ENCODE results near the gene PCDHB10.
"Not testable (repeated sequence)": the region's sequence is repeated elsewhere in the genome, so short reads cannot be mapped to it uniquely, and the experiment has no call there.

Gene PCDHB10

DNA sequence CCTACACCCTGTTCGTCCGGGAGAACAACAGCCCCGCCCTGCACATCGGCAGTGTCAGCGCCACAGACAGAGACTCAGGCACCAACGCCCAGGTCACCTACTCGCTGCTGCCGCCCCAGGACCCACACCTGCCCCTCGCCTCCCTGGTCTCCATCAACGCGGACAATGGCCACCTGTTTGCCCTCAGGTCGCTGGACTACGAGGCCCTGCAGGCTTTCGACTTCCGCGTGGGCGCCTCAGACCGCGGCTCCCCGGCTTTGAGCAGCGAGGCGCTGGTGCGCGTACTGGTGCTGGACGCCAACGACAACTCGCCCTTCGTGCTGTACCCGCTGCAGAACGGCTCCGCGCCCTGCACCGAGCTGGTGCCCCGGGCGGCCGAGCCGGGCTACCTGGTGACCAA is 3.5 kb upstream of the PCDHB10 start:
- DNase-seq: not testable (repeated sequence)

DNA sequence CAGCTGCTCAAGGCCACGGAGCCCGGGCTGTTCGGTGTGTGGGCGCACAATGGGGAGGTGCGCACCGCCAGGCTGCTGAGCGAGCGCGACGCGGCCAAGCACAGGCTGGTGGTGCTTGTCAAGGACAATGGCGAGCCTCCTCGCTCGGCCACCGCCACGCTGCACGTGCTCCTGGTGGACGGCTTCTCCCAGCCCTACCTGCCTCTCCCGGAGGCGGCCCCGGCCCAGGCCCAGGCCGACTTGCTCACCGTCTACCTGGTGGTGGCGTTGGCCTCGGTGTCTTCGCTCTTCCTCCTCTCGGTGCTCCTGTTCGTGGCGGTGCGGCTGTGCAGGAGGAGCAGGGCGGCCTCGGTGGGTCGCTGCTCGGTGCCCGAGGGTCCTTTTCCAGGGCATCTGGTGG is 3.0 kb upstream of the PCDHB10 start:
- DNase-seq: not testable (repeated sequence)

DNA sequence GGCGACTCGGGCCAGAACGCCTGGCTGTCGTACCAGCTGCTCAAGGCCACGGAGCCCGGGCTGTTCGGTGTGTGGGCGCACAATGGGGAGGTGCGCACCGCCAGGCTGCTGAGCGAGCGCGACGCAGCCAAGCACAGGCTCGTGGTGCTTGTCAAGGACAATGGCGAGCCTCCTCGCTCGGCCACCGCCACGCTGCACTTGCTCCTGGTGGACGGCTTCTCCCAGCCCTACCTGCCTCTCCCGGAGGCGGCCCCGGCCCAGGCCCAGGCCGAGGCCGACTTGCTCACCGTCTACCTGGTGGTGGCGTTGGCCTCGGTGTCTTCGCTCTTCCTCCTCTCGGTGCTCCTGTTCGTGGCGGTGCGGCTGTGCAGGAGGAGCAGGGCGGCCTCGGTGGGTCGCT is 2.2 kb downstream of the PCDHB10 start:
- DNase-seq: not testable (repeated sequence)

DNA sequence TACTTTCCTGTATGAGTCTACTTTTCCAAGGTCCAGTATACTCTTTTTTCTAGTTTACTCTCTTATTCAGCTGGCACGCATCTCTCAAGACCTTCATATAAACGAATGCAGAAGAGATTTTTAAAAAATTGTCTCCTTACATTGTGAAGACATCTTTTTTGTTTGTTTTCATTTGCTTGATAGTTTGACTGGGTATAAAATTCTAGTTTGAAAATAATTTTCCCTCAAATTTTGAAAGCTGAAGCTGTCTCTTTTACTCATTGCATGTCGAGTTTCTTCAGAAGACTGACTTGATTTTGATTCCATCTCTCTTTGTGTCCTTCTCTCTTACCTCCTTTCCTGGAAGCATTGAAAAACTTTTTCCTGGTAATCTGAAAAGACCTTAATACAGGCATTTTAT is 4.2 kb downstream of the PCDHB10 start:
- DNase-seq: no peak

DNA sequence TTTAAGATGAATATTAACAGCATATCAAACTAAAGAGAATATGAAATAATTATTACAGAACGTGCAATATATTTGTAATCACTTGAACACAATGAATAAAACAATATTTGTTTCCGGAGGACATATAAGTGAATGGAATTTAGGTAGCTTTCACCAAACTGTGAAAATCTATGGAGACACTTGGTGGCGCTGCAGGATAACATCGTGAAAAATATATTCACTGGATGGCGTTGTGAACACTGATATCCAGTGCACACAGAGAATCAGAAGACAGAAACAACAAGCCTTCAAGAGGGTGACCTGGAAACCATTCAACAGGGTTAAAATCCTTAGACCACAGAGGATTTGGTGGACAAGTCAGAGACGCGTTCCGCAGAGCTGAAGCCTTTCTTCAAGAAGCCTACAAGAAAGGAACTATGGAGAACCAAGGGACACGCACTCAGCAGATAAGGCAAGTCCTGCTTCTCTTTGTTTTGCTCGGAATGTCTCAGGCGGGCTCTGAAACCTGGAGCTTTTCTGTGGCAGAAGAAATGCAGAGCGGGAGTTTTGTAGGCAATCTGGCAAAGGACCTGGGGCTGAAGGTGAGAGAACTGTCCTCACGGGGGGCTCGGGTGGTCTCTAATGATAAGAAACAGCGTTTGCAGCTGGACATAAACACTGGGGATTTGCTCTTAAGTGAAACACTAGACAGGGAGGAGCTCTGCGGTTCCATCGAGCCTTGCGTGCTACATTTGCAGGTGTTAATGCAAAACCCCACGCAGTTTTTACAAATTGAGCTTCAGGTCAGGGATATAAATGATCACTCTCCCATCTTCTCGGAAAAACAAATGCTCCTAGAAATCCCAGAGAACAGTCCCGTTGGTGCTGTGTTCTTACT is 7.4 kb downstream of the PCDHB10 start, which contains the start of gene PCDHB11:
Gene PCDHB11, plus strand, starts transcription at position 269 of the 877 bp plus-strand sequence. Its CDS starts 148 bp downstream, at position 417.
- no peak for DNase-seq

DNA sequence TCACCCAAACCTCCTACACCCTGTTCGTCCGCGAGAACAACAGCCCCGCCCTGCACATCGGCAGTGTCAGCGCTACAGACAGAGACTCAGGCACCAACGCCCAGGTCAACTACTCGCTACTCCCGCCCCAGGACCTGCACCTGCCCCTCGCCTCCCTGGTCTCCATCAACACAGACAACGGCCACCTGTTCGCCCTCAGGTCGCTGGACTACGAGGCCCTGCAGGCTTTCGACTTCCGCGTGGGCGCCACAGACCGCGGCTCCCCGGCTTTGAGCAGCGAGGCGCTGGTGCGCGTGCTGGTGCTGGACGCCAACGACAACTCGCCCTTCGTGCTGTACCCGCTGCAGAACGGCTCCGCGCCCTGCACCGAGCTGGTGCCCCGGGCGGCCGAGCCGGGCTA is 9.0 kb downstream of the PCDHB10 start:
- not testable (repeated sequence) for DNase-seq

DNA sequence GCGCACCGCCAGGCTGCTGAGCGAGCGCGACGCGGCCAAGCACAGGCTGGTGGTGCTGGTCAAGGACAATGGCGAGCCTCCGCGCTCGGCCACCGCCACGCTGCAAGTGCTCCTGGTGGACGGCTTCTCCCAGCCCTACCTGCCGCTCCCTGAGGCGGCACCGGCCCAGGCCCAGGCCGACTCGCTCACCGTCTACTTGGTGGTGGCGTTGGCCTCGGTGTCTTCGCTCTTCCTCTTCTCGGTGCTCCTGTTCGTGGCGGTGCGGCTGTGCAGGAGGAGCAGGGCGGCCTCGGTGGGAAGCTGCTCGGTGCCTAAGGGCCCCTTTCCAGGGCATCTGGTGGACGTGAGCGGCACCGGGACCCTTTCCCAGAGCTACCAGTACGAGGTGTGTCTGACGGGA is 9.5 kb downstream of the PCDHB10 start:
- not testable (repeated sequence) for DNase-seq

DNA sequence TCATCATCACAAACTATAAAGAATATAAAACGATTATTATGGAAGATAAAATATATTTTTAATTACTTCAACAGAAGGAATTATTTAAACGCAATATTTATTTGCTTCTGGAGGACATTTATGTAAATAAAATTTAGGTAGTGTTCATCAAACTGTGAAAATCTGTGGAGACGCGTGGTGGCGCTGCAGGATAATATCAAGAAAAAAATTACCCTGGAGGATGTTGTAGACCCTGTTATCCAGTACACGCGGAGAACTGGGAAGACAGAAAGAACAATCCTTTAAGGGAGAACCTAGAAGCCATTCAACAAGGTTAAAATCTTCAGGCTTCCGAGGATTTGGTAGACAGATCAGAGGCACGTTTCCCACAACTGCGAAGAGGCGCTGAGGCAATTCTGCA is 16.3 kb downstream of the PCDHB10 start, which contains the start of gene PCDHB12:
Gene PCDHB12, plus strand, starts transcription at position 242 of the 400 bp plus-strand sequence. CDS start 189 bp downstream, outside the sequence.
- no peak for DNase-seq

DNA sequence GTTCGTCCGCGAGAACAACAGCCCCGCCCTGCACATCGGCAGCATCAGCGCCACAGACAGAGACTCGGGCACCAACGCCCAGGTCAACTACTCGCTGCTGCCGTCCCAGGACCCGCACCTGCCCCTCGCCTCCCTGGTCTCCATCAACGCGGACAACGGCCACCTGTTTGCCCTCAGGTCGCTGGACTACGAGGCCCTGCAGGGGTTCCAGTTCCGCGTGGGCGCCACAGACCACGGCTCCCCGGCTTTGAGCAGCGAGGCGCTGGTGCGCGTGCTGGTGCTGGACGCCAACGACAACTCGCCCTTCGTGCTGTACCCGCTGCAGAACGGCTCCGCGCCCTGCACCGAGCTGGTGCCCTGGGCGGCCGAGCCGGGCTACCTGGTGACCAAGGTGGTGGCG is 18.1 kb downstream of the PCDHB10 start:
- DNase-seq: not testable (repeated sequence)

DNA sequence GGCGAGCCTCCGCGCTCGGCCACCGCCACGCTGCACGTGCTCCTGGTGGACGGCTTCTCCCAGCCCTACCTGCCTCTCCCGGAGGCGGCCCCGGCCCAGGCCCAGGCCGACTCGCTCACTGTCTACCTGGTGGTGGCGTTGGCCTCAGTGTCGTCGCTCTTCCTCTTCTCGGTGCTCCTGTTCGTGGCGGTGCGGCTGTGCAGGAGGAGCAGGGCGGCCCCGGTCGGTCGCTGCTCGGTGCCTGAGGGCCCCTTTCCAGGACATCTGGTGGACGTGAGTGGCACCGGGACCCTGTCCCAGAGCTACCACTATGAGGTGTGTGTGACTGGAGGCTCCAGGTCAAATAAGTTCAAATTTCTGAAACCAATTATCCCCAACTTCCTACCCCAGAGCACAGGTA is 18.7 kb downstream of the PCDHB10 start:
- DNase-seq: not testable (repeated sequence)

DNA sequence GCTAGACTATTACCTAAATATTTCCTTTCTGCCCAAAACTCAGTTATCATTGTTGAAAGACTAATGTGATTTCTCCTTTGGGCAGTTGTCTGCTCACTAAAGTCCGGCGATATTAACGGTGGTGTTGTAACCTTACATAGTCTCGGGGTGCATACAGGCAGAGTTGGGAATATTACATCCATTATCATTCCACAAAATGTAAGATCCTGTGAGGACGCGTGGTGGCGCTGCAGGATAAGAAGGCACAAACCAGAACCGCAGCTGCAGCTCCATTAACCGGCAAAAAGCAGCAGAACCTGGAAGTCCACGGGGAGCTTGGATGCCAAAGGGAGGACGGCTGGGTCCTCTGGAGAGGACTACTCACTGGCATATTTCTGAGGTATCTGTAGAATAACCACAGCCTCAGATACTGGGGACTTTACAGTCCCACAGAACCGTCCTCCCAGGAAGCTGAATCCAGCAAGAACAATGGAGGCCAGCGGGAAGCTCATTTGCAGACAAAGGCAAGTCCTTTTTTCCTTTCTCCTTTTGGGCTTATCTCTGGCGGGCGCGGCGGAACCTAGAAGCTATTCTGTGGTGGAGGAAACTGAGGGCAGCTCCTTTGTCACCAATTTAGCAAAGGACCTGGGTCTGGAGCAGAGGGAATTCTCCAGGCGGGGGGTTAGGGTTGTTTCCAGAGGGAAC is 21.6 kb downstream of the PCDHB10 start, which contains the start of gene PCDHB13:
Gene PCDHB13, plus strand, starts transcription at position 264 of the 684 bp plus-strand sequence. Its CDS starts 205 bp downstream, at position 469.
- not testable (repeated sequence) for DNase-seq

DNA sequence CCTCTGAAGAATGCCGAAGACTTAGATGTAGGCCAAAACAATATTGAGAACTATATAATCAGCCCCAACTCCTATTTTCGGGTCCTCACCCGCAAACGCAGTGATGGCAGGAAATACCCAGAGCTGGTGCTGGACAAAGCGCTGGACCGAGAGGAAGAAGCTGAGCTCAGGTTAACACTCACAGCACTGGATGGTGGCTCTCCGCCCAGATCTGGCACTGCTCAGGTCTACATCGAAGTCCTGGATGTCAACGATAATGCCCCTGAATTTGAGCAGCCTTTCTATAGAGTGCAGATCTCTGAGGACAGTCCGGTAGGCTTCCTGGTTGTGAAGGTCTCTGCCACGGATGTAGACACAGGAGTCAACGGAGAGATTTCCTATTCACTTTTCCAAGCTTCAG is 22.4 kb downstream of the PCDHB10 start:
- not testable (repeated sequence) for DNase-seq

DNA sequence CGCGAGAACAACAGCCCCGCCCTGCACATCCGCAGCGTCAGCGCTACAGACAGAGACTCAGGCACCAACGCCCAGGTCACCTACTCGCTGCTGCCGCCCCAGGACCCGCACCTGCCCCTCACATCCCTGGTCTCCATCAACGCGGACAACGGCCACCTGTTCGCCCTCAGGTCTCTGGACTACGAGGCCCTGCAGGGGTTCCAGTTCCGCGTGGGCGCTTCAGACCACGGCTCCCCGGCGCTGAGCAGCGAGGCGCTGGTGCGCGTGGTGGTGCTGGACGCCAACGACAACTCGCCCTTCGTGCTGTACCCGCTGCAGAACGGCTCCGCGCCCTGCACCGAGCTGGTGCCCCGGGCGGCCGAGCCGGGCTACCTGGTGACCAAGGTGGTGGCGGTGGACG is 23.4 kb downstream of the PCDHB10 start:
- not testable (repeated sequence) for DNase-seq

DNA sequence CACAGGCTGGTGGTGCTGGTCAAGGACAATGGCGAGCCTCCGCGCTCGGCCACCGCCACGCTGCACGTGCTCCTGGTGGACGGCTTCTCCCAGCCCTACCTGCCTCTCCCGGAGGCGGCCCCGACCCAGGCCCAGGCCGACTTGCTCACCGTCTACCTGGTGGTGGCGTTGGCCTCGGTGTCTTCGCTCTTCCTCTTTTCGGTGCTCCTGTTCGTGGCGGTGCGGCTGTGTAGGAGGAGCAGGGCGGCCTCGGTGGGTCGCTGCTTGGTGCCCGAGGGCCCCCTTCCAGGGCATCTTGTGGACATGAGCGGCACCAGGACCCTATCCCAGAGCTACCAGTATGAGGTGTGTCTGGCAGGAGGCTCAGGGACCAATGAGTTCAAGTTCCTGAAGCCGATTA is 23.9 kb downstream of the PCDHB10 start:
- not testable (repeated sequence) for DNase-seq

DNA sequence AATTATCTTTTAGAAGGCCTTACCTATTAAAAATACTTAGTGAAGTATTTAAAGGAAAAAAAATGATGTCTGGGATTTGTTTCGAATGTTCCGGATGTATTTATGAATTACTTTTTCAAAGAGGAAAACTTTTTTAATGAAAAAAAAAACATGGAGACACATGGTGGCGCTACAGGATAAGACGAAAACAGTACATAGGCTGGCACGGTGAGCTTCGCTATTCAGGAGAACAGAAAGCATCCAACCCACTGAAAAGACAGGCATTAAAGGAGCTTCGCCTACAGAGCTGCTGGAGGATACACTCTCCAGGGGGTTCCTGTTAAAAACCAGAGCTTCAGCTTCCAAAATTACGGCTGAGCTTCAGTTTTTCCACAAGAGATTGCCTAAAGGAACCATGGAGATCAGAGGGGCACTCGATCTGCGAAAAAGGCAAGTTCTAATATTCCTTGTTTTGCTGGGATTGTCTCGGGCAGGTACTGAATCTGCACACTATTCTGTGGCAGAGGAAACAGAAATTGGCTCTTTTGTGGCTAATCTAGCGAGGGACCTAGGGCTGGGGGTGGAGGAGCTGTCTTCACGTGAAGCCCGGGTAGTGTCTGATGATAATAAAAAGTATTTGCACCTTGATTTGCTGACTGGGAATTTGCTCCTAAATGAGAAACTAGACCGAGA is 31.1 kb downstream of the PCDHB10 start, which contains the start of gene PCDHB14:
Gene PCDHB14, plus strand, starts transcription at position 232 of the 672 bp plus-strand sequence. Its CDS starts 163 bp downstream, at position 395.
- no peak for DNase-seq

DNA sequence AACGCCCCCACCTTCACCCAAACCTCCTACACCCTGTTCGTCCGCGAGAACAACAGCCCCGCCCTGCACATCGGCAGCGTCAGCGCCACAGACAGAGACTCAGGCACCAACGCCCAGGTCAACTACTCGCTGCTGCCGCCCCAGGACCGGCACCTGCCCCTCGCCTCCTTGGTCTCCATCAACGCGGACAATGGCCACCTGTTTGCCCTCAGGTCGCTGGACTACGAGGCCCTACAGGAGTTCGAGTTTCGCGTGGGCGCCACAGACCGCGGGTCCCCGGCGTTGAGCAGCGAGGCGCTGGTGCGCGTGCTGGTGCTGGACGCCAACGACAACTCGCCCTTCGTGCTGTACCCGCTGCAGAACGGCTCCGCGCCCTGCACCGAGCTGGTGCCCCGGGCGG is 32.7 kb downstream of the PCDHB10 start:
- DNase-seq: not testable (repeated sequence)

DNA sequence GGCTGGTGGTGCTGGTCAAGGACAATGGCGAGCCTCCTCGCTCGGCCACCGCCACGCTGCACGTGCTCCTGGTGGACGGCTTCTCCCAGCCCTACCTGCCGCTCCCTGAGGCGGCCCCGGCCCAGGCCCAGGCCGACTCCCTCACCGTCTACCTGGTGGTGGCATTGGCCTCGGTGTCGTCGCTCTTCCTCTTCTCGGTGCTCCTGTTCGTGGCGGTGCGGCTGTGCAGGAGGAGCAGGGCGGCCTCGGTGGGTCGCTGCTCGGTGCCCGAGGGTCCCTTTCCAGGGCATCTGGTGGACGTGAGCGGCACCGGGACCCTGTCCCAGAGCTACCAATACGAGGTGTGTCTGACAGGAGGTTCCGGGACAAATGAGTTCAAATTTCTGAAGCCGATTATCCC is 33.3 kb downstream of the PCDHB10 start:
- not testable (repeated sequence) for DNase-seq

DNA sequence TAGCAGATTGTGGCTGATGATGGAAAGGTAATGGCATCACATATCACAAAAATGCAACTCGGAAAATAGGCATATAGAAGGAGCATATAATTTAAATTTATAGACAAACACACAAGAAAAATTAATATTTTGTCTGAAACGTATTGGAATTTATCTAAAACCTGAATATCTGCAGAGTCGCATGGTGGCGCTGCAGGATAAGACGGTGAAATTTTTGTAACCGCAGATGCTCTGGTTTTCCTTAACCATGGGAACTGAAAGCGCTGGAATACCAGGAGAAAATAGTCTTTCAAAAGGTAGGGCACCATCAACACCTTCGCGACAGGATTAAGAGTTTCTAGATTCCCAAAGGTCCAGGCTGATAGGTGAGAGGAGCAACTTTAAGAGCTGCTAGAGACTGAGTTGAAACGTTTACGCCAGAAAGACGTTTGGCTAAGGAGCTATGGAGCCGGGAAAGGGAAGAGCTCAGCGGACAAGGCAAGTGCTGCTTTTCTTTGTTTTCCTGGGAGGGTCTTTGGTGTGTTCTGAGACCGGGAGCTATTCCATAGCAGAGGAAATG is 42.0 kb downstream of the PCDHB10 start:
- DNase-seq: no peak

DNA sequence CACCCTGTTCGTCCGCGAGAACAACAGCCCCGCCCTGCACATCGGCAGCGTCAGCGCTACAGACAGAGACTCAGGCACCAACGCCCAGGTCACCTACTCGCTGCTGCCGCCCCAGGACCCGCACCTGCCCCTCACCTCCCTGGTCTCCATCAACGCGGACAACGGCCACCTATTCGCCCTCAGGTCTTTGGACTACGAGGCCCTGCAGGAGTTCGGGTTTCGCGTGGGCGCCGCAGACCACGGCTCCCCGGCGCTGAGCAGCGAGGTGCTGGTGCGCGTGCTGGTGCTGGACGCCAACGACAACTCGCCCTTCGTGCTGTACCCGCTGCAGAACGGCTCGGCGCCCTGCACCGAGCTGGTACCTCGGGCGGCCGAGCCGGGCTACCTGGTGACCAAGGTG is 43.8 kb downstream of the PCDHB10 start:
- DNase-seq: not testable (repeated sequence)

DNA sequence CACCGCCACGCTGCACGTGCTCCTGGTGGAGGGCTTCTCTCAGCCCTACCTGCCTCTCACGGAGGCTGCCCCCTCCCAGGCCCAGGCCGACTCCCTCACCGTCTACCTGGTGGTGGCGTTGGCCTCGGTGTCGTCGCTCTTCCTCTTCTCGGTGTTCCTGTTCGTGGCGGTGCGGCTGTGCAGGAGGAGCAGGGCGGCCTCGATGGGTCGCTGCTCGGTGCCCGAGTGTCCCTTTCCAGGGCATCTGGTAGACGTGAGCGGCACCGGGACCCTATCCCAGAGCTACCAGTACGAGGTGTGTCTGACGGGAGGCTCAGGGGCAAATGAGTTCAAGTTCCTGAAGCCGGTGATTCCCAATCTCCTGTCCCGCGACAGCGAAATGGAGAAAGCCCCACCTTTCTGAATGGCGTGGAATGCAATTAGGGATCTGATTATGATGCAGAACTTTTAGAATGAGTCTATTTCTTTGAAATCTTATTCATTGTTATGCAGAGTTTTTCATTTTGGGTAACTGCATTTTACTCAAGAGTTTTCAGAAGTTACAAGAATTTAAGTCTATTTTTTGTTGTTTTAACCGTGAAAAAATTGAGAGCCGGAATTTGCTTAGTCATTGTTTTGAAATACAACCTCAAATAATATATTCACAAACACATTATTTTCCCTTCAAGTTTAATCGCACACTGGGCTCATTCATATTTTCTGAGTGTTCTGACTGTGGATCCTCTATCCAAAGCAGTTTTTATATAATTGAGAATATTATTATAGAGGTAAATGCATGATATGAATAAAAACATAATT is 44.6 kb downstream of the PCDHB10 start:
- DNase-seq: no peak

DNA sequence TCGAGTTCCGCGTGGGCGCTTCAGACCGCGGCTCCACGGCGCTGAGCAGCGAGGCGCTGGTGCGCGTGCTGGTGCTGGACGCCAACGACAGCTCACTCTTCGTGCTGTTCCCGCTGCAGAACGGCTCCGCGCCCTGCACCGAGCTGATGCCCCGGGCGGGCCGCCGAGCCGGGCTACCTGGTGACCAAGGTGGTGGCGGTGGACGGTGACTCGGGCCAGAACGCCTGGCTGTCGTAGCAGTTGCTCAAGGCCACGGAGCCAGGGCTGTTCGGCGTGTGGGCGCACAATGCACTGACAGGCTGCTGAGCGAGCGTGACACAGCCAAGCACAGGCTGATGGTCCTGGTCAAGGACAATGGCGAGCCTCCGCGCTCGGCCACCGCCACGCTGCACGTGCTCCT is 49.3 kb downstream of the PCDHB10 start:
- DNase-seq: no peak
